HG03280 (cell line): ENCODE data around the gene CKAP2L.
A peak's percentile ranks its signal among the peaks of the same experiment; 100 is the strongest.

Experiments used
- ATAC-seq: cut with Tn5 transposase; IDR thresholded peaks from one replicate; pipeline ENCODE4 v1.9.1; 2021; ENCODE audit warnings: mild to moderate bottlenecking, moderate library complexity; ENCODE audit not compliant: unreplicated experiment

CKAP2L gene

DNA sequence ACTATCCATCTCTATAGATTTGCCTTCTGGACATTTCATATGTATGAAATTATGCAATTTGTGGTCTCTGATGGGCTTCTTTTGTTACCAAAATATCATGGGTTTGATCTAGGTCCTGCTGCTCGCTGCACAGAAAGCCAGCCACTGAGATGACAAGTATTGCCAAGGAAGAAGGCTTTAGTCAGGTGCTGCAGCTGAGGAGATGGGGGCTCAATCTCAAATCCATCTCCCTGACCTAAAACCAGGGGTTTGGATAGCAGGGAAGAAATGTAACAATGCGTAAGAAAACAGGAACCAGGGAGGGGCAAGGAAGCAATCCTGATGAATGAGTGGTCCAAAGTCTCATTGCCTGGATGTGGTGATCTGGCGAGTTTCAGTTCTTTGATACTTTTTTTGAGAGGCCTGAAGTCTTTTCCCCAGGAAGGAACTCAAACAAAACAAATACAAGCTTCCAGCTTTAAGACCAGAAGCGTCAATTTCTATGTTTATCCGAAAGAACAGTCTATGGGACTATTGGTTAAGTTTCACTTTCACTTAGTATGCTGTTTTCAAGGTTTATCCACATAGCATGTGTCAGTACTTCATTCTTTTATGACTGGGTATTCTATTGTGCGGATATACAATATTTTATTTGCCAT lies 3.4 kb upstream of the CKAP2L start:
- ATAC-seq: no peak

DNA sequence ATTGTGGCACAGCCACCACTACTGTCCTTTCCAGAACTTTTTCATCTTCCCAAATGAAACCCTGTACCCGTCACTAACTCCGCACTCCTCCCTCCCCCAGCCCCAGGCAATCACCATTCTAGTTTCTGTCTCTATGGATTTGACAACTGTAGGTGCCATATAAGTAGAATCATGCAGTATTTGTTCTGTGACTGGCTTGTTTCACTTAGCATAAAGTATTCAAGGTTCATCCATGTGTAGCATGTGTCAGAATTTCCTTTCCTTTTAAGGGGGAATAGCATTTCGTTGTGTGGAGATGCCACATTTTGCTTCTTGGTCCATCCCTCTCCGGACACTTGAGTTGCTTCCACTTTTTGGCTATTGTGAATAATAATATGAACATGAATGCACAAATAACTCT lies 842 bp upstream of the CKAP2L start:
- no peak for ATAC-seq

DNA sequence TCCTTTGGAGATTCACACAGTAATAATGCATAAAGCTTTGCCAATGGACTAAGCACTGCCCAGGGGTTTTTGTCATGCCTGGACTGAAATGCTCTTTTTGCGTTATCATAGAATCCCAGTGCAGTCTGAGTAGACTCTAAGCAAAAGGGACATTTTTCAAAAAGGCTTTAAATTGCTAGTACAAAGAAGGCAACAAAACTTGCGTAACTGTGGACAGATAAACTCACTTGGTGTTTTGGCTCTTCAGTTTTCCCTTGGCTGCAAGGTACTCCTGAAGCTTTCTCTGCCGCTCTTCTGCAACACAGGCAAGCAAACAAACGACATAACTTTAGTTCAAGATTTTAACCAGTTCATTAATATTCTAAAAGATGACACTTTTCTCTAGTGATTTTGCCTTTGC lies 2.1 kb downstream of the CKAP2L start:
- ATAC-seq: no peak

DNA sequence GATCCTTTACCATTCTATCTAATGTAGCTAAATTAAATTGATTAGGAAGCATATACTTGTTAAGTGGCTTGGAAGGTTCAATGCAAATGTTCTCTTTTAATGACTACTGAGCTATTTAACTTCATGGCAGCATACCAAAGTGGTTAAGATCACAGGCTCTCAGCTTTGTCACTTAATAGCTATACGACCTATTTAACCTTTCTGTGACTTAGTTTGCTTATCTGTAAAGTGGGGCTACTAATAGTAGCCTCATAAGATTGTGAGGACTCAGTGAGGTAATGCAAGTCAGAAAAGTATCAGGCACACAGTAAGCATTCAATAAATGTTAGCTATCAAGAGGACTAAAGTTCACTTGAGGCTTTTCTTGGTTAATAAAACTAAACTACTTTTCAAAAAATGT lies 4.3 kb downstream of the CKAP2L start:
- ATAC-seq: no peak

DNA sequence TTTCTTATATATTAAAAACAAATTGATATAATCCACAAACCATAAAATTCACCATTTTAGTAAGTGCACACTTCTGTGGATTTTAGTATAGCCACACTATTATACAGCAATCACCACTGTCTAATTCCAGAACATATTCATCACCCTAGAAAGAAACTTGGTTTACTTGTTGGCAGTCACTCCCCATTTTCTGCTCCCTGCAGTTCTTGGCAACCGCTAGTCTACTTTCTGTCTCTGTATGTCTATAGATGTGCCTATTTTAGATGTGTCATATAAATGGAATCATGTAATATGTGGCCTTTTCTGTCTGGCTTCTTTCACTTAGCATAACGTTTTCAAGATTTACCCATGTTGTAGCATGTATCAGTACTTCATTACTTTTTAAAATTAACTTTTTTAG lies 5.7 kb downstream of the CKAP2L start:
- ATAC-seq: no peak

DNA sequence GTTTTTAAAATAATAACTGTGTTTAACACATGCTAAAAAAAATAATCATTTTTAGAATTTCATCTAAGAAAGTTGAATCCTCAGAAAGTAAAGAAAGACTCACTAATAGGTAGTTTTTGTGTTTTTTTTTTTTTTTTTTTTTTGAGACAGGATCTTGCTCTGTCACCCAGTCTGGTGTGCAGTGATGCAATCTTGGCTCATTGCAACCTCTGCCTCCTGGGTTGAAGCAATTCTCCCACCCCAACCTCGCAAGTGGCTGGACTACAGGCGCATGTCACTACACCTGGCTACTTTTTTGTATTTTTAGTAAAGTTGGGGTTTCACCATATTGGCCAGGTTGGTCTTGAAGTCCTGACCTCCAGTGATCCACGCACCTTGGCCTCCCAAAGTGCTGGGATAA lies 7.1 kb downstream of the CKAP2L start:
- ATAC-seq: no peak

DNA sequence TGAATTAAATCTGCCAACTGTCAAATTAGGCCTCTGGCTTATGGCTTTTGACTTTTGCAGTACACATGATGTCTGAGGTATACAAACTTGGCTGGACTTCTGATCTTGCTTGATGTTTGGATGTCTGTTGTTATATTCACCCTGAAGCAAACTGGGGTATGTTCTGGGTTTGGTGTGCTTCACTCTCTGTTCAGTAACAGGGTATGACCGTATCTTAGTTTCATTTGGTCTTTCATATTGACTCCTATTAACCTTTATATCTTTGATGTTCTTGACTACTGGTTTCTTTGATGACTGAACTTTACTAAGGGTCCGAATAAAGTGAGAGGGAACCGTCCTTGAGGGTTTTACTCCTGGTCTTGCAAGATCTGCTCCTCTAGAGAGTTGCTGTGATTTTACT lies 8.2 kb downstream of the CKAP2L start:
- ATAC-seq: no peak

DNA sequence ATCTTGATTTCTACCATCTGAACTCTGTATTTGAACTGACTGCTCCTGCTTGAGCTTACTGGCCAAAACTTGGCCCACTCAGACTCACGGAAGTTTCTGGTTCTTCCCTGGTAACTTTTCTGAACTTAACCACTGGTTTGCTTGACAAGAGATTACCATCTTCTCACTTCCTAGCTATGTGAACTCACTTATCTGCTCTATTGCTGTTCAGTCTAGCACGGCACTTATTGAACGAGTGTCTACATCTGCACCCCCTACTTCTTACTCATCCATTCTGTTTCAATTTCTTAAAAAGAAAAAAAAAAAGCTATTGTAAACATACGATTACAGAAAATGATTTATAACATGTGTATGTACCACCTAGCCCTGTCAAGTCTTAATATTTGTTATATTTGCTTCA lies 9.0 kb downstream of the CKAP2L start:
- no peak for ATAC-seq

DNA sequence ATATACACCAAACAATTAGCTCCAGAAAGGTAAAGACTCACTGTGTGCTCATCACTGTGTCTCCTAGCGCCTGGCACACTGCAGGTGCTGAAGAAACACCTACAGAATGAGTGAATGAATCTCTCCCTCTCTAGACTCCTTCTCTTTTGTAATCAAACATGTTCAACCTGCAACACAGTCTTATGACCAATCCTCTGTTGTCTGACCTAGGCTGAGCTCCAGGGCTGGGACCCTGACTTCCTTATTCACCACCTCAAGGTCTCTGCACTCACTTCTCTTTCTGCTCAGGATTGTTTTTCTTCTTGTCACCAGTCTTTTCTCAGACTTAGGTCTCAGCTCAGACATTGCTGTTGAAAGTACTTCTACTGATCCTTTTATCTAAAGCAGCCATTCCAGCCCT lies 9.8 kb downstream of the CKAP2L start:
- ATAC-seq: no peak

DNA sequence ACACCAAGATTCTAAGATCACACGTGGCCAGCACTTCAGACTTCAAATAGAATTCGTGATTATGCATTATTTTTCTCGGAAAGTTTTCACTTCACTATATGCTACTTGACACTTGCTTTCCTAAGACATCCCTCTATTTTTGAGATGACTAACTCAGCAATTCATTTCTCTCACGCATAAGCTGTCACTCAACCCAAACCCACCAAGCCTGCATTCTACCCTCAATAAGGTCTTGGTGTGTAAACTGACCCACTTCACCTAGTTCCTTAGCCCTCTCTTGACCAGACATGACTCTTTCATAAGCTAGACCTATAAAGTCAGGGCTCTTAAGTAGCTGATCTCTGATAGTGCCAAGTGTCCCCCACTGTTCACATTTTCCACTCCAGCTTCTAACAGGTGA lies 11.7 kb downstream of the CKAP2L start:
- ATAC-seq: no peak

DNA sequence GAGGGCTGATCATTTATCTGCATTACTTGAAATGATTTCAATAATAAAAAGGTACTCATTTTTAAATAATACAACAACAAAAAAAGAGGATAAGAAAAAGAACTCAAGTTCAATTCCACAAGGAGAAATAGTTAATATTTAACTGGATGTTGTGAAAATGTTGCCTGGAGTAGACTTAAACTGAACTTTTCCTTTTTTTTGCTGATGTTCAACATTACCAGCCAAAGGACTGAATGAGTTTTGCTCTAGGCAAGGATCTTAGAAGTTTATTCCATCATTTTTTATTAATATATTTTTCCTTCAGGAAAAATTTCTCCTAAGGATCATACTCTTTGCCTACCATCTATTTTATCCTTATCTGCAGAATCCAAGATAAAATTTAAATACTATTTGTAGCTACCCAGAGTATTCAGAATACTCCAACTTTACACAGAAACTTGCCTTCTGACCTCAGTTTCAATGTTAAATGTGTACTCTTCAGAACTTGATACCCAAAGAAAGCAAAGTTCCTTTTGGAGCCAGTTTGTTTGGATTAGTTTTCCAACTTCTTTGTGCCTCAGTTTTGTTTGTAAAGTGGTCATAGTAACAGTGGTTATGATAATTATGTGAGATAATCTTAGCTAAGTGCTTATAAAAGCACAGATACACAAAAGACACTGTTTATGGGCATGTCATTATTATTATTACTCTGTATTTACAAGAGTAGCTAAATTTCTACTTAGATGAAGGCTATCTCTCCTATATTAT lies 12.8 kb downstream of the CKAP2L start:
- no peak for ATAC-seq

DNA sequence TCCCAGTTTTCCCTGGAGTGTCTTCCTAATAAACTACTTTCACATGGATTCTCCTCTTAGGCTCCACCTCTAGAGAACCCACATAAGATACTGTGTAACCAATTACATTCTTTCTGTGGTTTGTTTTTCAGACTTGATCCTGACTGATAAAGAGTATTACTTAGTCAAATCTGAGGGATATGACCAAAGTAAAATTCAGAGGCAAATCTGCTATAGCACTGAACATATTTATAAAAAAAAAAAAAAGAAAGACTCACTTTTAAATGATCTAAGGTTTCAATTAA lies 13.9 kb downstream of the CKAP2L start:
- no peak for ATAC-seq

DNA sequence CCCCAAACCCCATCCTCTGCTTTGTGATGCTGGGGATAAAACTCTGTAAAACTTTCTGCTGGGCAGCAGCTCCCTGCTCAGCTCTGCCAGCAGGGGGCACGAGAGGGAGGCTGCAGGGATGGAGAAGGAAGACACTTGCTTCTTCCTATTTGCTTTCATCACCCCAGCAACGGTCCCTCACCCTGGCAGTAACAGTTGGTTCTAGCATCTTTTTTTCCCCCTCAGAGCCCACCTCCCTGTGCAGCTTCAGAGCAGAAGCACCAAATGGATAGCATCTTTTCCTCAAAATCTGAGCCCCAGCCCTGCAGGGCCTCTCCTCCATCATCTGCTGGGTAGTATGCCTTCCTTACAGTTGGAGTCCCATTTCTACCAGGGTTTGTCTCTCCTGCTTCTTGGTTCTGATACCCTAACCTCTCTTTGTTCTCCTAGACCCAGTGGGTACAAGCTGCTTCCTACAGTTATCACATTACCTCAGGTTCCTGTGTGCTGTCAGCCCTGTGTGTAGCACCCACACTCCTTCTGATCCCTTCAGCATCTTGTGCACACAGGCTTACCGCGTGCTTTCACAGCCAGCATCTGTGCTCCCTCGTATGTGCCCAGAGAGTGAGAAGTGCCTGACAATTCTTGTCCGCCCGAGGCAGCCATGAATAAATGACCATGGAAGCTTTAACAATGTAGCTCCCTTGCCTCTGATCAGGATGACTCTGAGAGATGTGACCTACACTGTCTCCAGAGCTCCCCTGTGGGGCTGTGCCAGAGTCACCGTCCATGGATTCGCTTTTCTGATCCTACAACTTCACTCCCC lies 14.5 kb downstream of the CKAP2L start:
- peak; percentile 84 for ATAC-seq

DNA sequence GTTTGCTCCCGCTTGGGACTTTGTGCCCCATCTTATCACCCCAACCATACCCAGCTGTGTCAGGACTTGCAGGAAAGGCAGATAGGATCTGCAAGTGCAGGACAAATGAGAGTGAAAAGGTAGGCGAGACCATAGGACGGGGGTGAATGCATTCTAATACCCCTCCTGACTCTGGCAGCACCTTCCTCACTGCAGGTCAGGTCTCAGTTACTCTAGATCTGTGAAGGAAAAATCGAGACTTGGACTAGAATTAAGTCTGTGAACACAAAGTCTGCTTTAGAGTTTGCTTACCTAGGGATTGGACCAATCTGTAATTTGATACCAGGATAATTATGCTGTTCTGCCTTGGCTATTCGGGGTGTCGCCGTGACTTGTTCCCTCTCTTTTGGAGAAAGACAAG lies 23.9 kb downstream of the CKAP2L start:
- ATAC-seq: no peak

DNA sequence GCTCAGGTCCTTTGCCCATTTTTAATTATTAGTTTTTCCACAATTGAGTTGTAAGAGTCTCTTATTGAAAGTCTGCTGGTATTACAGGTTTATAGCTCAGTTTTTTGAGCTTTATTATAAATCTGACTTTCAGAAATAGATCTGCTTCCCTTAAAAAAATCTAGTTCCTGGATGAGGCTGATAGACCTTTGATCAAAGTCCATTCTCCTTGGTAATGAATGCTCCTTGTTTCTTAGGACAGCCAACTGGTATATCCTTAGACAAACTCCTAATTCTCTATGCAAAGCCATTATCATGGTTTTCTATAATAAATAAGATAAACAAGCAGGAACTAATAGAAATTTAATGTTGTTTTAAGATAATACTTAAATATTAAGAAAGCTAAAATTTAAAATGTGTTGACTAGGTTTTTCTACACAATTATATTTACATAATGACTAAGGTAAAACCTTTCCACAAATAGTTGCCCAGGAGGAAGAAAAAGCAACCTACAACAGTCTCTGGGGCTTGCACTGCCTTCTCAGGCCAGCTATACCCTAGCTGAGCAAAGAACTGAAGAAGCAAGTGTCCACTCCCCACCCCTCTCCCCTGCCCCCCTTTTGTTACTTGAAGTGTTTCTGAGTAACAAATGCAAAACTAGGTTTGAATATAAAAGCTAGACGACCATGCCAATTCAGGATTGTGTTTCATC lies 26.7 kb downstream of the CKAP2L start:
- ATAC-seq: no peak

DNA sequence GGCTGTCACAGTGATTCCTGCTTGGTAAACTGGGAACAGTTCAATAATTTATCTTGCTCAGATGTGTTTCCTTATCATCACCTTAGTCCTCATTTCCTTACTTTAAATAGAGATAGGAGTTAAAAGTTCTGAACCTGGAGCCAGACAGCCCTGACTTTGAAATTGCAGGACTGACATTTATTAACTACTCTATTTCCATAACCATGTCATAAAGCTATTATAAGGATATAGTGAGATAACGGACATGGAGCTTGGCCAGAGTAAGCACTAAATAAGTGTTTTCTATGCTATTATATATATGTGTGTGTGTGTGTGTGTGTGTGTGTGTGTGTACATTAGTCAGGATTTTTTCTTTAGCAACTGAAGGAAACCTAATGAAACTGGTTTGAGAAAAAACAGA lies 30.5 kb downstream of the CKAP2L start:
- no peak for ATAC-seq

DNA sequence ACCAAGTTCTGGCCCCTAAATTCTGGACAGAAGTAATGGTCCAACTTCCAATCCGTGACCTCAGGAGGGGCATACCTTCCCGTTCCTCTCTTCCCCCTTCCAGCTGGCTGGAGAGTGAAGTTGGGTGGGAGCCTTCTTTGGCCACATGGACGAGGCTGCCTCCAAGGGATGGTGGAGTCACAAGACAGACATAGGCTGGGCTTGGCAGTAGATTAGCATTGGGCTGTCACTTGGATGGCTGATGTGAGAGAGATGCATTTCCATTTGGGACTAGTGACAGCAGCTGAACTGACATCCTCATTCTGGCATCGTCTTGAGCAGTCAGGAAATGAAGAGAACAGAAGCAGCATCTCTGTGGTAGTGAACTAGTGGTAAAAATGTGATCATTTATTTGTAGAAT lies 31.0 kb downstream of the CKAP2L start:
- ATAC-seq: no peak

DNA sequence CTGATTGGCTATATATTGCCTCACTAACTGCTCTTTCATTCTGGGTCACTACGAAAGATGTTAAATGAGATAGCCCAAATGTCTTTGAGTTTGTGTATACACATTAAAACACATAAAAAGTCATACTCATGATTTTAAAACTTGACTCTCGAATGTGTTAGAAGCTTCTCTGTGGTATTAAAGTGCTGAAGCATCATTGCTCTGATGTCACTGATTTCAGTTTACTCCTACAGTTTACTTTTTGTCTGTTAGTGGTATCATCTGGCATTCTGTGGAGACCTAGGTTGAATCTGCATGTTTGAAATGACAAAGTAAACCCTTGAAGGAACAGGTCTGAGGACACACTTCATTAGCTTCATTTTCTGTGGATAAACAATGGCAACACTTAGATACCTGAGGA lies 32.9 kb downstream of the CKAP2L start:
- no peak for ATAC-seq

DNA sequence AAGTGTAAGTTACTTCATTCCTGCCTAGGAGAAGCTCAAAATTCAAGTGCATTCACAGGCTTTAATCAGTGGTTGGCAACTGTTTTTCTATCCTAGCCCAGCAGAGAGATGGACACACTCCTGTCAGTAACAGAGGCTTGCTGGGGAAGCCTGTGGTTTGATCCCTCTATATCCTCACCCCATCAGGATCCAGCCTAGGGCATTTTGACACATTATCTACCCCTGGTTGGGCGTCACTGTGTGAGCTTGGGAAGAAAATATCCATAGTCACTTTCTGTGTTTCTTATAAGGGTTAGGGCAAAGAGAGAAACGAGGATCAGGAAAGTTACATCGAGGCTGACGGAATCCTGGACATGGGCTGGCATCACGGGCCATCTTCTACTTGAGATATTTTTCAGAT lies 33.6 kb downstream of the CKAP2L start:
- no peak for ATAC-seq

DNA sequence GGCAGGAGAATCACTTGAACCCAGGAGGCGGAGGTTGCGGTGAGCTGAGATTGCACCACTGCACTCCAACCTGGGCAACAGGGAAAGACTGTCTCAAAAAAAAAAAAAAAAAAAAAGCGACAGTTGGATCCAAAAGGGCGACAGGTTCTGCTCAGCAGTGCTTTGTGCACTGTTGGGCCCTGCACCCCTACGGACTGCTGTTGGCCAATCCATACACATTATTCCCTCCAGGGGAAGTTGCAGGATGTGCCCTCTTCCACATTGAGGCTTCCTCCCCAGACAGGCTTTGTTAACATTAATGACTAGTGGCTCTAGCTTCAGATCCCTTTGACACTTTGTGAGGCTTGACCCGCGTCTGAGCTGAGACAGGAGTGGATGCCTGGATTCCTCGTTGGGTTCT lies 34.2 kb downstream of the CKAP2L start:
- no peak for ATAC-seq

DNA sequence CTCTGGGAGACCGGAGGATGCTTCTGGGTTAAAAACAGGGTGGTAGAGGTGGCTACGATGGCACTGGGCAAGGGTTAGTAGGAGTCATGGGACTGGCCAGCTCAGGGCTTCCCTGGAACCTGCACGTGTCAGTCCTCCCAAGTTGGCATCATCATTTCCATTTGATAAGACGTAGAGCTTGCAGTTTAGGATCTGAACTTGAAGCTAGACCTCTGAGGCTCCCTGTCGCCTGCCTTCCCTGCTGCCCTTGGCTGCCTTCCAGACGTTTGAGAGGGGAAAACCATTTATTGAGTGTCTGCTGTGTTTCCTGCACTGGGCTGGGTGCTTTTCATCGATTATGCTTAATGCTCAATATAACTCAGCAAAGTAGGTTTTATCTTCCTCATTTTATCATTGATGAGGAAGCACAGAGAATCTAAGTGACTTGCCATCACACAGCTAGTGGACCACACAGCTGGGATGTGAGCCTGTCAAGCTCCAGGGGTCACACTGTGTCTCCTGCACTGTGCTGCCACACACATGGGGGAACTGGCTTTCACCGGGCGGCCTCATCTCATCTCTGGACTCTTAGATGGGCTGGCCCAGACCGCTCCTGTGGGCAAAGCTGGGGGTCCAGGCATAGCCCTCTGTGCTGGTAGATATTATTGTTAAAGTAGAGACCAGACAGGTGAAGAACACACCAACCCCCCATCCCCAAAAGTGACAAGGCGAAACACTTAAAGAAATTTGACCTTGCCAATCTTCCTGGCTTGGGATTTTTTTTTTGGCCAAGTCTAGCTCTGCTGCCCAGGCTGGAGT lies 35.8 kb downstream of the CKAP2L start:
- ATAC-seq: no peak
